GM12873 (cell line): ENCODE data around the gene JMJD8.

Experiments
- TF ChIP-seq, protein P1 (sequence below): IDR thresholded peaks from 2 replicates; pipeline ENCODE4 v1.5.1; 2012; ENCODE audit warnings: low read depth, mild to moderate bottlenecking, moderate library complexity, low read length, control low read depth; ENCODE audit not compliant: insufficient read depth; ENCODE audit errors: missing control alignments

JMJD8 gene

DNA sequence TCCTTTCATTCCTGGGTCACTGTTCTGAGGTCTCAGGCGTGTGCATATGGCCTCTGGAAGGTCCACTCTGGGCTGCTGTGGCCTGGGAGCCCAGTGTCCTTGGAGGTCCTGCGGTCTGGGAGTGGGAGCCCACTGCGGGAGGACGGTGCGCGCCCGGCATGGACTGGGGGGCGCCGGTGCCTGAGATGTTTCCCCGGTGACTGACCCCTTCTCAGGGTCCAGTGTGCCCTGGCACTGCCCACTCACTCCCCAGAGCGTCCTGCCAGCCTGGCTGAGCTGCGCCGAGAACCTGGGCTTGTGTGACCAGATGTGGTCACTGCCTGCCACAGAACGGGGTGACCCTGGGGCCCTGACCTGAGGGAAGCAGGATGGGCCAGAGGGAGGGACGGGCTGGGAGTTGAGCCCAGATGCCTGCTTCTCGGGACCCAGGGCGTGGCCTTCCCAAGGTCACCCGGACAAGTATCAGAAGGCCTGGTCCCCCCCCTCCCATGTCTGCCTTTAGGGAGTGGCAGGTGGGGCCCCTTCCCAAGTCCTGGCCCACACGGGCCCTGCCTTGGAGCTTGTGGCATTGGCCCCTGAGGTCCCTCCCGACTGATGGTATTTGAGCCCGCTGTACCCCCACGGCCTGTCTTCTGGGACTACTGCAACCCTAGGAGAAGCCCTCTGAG lies 9.8 kb downstream of the JMJD8 start:
- TF ChIP-seq, protein P1, sequence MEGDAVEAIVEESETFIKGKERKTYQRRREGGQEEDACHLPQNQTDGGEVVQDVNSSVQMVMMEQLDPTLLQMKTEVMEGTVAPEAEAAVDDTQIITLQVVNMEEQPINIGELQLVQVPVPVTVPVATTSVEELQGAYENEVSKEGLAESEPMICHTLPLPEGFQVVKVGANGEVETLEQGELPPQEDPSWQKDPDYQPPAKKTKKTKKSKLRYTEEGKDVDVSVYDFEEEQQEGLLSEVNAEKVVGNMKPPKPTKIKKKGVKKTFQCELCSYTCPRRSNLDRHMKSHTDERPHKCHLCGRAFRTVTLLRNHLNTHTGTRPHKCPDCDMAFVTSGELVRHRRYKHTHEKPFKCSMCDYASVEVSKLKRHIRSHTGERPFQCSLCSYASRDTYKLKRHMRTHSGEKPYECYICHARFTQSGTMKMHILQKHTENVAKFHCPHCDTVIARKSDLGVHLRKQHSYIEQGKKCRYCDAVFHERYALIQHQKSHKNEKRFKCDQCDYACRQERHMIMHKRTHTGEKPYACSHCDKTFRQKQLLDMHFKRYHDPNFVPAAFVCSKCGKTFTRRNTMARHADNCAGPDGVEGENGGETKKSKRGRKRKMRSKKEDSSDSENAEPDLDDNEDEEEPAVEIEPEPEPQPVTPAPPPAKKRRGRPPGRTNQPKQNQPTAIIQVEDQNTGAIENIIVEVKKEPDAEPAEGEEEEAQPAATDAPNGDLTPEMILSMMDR: no peak

DNA sequence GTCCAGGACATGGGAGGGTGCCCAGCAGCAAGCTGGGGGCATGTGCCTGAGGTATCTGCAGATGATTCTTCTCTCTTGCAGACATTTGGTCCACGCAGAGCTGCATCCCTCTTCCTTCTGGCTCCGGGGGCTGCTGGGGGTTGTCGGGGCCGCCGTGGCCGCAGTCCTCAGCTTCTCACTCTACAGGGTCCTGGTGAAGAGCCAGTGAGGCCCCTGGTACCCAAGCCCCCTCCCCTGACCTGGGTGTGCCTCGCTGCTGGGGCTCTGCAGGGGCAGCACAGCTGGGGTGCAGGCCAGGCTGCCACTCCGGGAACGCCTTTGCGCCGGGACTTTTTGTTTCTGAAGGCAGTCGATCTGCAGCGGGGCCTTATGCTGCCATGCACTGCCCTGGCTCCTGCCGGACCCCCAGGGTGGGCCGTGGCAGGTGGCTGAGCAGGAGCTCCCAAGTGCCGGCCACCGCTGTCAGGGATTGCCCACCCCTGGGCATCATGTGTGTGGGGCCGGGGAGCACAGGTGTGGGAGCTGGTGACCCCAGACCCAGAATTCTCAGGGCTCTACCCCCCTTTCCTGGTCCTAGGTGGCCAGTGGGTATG lies 10.6 kb downstream of the JMJD8 start:
- TF ChIP-seq, protein P1: no peak

DNA sequence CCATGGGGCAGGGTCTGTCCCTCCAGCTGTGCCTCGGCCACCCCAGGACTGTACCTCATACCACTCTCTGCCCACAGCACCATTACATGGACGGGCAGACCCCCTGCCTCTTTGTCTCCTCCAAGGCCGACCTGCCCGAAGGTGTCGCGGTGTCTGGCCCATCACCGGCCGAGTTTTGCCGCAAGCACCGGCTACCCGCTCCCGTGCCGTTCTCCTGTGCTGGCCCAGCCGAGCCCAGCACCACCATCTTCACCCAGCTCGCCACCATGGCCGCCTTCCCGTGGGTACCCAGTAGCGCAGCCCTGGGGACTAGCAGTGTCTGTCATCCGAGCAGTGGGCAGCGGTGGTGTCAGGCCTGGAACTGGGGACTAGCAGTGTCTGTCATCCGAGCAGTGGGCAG lies 11.3 kb downstream of the JMJD8 start:
- TF ChIP-seq, protein P1: no peak

DNA sequence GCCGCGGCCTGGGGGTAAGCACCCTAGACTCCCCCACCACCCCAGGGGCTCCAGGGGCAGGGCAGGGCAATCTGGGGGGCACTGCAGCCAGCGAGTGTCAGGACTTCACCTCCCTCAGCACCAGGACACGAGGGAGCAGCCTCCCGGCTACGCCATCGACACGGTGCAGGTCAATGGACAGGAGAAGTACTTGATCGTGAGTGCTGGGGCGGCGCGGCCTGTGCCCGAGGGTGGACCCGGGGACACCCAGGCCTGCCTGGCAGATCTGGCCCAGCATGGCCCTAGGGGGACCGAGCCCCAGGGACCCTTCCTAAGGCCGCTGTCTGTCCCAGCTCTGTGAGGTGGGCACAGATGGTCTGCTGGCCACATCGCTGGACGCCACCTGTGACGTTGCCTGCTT lies 11.8 kb downstream of the JMJD8 start:
- TF ChIP-seq, protein P1: no peak

DNA sequence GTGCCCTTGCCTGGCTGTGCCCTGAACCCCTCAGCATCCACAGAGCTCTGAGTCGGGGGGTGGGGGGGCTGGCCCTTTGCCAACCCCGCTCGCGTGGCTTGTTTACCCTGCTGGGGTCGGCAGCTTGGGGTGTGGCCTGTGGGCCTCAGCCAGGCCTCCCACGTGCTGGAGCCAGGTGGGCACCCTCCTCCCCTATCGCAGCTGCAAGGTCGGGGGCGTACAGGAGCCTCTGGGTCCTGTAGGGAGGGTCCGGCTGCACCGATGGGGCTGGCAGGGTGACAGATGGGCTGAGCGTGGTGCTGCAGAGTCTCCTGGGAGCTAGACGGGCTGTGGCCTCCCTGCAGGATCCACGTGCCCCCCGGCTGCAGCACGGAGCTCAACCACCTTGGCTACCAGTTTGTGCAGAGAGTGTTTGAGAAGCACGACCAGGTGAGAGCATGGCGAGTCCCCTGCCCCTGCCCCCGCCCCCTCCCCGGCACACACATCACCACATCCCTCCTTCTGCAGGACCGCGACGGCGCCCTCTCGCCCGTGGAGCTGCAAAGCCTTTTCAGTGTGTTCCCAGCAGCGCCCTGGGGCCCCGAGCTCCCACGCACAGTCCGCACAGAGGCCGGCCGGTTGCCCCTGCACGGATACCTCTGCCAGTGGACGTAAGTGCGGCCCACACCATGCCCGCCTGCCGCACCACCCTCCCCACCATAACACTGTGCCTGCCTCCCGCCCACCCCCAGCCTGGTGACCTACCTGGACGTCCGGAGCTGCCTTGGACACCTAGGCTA lies 12.6 kb downstream of the JMJD8 start:
- TF ChIP-seq, protein P1: no peak

DNA sequence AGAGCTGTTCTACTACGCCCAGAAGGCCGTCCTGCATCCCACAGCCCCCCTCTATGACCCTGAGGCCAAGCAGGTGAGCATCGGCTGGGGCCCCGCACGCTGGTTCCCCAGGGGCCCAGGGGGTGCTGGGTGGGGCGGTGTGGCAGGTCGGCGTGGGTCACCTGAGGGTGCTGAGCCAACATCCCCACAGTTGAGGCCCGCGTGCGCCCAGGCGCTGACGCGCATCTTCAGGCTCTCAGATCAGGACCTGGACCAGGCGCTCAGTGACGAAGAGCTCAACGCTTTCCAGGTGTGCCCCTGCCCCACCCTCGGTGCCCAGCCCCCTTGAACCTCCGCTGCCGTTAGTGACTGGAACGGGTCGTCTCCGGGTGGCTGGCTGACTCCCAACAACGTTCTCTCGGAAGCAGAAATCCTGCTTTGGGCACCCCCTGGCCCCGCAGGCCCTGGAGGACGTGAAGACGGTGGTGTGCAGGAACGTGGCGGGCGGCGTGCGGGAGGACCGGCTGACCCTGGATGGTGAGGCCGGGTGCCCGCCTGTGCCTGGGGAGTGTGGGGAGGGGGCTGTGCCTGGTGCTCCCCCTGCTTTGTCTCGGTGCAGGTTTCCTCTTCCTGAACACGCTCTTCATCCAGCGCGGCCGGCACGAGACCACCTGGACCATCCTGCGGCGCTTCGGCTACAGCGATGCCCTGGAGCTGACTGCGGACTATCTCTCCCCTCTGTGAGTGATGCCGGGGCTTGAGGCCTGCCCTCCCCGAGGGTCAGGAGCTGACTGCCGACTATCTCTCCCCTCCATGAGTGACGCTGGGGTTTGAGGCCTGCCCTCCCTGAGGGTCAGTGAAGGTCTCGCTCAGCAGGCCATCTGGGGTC lies 13.4 kb downstream of the JMJD8 start:
- TF ChIP-seq, protein P1: no peak

DNA sequence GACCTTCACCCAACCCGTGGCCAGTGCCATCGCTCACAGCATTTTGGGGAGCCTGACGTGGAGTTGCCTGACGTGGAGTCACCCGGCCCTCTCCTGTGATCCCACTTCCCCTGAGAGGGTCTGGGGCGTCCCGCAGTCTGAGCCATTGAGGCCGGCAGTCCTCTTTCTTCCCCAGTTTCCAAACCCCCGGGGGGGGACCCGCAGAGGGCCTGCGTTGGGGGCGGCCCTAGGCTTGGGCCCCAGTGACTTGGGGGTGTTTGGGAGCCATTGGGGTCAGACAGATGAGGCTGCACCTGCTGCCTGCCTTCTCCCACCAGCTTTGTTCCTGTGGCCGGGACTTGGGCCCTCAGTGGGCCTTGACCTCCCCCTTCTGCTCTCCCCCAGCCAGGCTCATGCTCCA lies 14.5 kb downstream of the JMJD8 start:
- TF ChIP-seq, protein P1: no peak
